HepG2 (cell line): ENCODE results near the gene NECAP2. TPM values are rescaled to one million over a fixed set of nuclear protein-coding genes. Genes with fewer than 3 reads are reported as not detected.

Source experiments
- DPF2 ChIP-seq: sonication (generic); formaldehyde crosslinking; IDR thresholded peaks from 2 replicates; pipeline ENCODE4 v1.4.0; 2020; ENCODE audit warnings: mild to moderate bottlenecking, low read depth, missing genetic modification reagents, borderline replicate concordance
- FLYWCH1 ChIP-seq: sonication (generic); formaldehyde crosslinking; IDR thresholded peaks from 2 replicates; pipeline ENCODE4 v1.8.1; 2023; ENCODE audit warnings: mild to moderate bottlenecking, missing genetic modification reagents
- FOXM1 ChIP-seq: sonication (generic); formaldehyde crosslinking; IDR thresholded peaks from 2 replicates; pipeline ENCODE4 v1.5.0; 2020; ENCODE audit warnings: missing genetic modification reagents
- HDAC2 ChIP-seq: sonication (generic); formaldehyde crosslinking; IDR thresholded peaks from 2 replicates; pipeline ENCODE4 v1.4.0; 2020; ENCODE audit warnings: missing genetic modification reagents
- HDAC6 ChIP-seq: fragments of 200-600 bp; sonication (generic); IDR thresholded peaks from 2 replicates; pipeline ENCODE4 v1.7.0; 2017; ENCODE audit warnings: mild to moderate bottlenecking, antibody characterized with exemption, low read length, low read depth
- HOXA9 ChIP-seq: sonication (generic); formaldehyde crosslinking; IDR thresholded peaks from 2 replicates; pipeline ENCODE4 v1.8.1; 2022; ENCODE audit warnings: missing genetic modification reagents, mild to moderate bottlenecking, moderate library complexity, borderline replicate concordance
- MTA1 ChIP-seq: sonication (generic); formaldehyde crosslinking; IDR thresholded peaks from 2 replicates; pipeline ENCODE4 v1.4.0; 2020; ENCODE audit warnings: missing genetic modification reagents, mild to moderate bottlenecking, borderline replicate concordance
- NCOR1 ChIP-seq: fragments of 200-600 bp; sonication (generic); IDR thresholded peaks from 2 replicates; pipeline ENCODE4 v1.7.0; 2017; ENCODE audit warnings: antibody characterized with exemption, low read length, borderline replicate concordance
- NFE2L2 ChIP-seq: fragments of 150-350 bp; IDR thresholded peaks from 2 replicates; pipeline ENCODE4 v1.6.1; 2014; ENCODE audit warnings: low read length
- PHF20 ChIP-seq: sonication (generic); formaldehyde crosslinking; IDR thresholded peaks from 2 replicates; pipeline ENCODE4 v1.5.0; 2020; ENCODE audit warnings: mild to moderate bottlenecking, missing genetic modification reagents
- SIX4 ChIP-seq: sonication (generic); formaldehyde crosslinking; IDR thresholded peaks from 2 replicates; pipeline ENCODE4 v1.4.0; 2020; ENCODE audit warnings: missing genetic modification reagents
- SNAI1 ChIP-seq: sonication (generic); formaldehyde crosslinking; IDR thresholded peaks from 2 replicates; pipeline ENCODE4 v1.5.0; 2020; ENCODE audit warnings: mild to moderate bottlenecking, missing genetic modification reagents, borderline replicate concordance
- TOPORS ChIP-seq: sonication (generic); formaldehyde crosslinking; IDR thresholded peaks from 2 replicates; pipeline ENCODE4 v1.8.0; 2023; ENCODE audit warnings: mild to moderate bottlenecking, missing genetic modification reagents
- ZBTB42 ChIP-seq: sonication (generic); formaldehyde crosslinking; IDR thresholded peaks from 2 replicates; pipeline ENCODE4 v1.5.0; 2020; ENCODE audit warnings: mild to moderate bottlenecking, missing genetic modification reagents
- ZFP82 ChIP-seq: sonication (generic); formaldehyde crosslinking; IDR thresholded peaks from 2 replicates; pipeline ENCODE4 v1.5.1; 2020; ENCODE audit warnings: mild to moderate bottlenecking, missing genetic modification reagents, borderline replicate concordance
- ZNF350 ChIP-seq: sonication (generic); formaldehyde crosslinking; IDR thresholded peaks from 2 replicates; pipeline ENCODE4 v1.4.0; 2020; ENCODE audit warnings: mild to moderate bottlenecking, low read depth, missing genetic modification reagents, borderline replicate concordance
- ZNF724P ChIP-seq: sonication (generic); formaldehyde crosslinking; IDR thresholded peaks from 2 replicates; pipeline ENCODE4 v1.8.0; 2022; ENCODE audit warnings: missing genetic modification reagents, borderline replicate concordance
- ZNF746 ChIP-seq: sonication (generic); formaldehyde crosslinking; IDR thresholded peaks from 2 replicates; pipeline ENCODE4 v1.8.0; 2022; ENCODE audit warnings: mild to moderate bottlenecking, missing genetic modification reagents
- ZNF788 ChIP-seq: sonication (generic); formaldehyde crosslinking; IDR thresholded peaks from 2 replicates; pipeline ENCODE4 v1.5.0; 2020; ENCODE audit warnings: mild to moderate bottlenecking, missing genetic modification reagents, borderline replicate concordance
- polyA plus RNA-seq, 8 experiments: library from polyadenylated mRNA; depleted of rRNA in 3 of 8; stranded (reverse) in 7 of 8; unstranded in 1 of 8; fragments of >200 nt; fragmentation: Illumina TruSeq in 4 of 8; extraction: Trizol in 4 of 8; gene quantifications; 2 replicates each; pipeline versions ENCODE4 v1.2.1 to v1.2.3, GENCODE V29; 2011 to 2016; ENCODE audit warnings: low read depth in 4 of 8, missing spikeins in 1 of 8, mixed read lengths in 1 of 8; ENCODE audit not compliant: insufficient read depth in 1 of 8
- total RNA-seq, 5 experiments: library from RNA; depleted of rRNA; stranded (reverse); fragments of >200 nt; fragmentation: Illumina TruSeq; extraction: Trizol; gene quantifications; 2 replicates each; pipeline ENCODE4 v1.2.3, GENCODE V29; 2016; ENCODE audit warnings: low read depth in 1 of 5
- TF ChIP-seq, protein P1 (sequence below): sonication (generic); formaldehyde crosslinking; IDR thresholded peaks from 2 replicates; pipeline ENCODE4 v1.5.0; 2020; ENCODE audit warnings: mild to moderate bottlenecking, missing genetic modification reagents, moderate library complexity
- TF ChIP-seq, protein P2 (sequence below): sonication (generic); formaldehyde crosslinking; IDR thresholded peaks from 2 replicates; pipeline ENCODE4 v1.5.0; 2020; ENCODE audit warnings: mild to moderate bottlenecking, missing genetic modification reagents
- TF ChIP-seq, protein P3 (sequence below): sonication (generic); formaldehyde crosslinking; IDR thresholded peaks from 2 replicates; pipeline ENCODE4 v1.4.0; 2020; ENCODE audit warnings: low read depth, missing genetic modification reagents

NECAP2 gene
- total and polyA plus RNA-seq, 2 of the 13 experiments (the other 11 are each of a cell fraction or from before 2014, with no cell fraction given): 38.5 to 52.3 TPM

DNA sequence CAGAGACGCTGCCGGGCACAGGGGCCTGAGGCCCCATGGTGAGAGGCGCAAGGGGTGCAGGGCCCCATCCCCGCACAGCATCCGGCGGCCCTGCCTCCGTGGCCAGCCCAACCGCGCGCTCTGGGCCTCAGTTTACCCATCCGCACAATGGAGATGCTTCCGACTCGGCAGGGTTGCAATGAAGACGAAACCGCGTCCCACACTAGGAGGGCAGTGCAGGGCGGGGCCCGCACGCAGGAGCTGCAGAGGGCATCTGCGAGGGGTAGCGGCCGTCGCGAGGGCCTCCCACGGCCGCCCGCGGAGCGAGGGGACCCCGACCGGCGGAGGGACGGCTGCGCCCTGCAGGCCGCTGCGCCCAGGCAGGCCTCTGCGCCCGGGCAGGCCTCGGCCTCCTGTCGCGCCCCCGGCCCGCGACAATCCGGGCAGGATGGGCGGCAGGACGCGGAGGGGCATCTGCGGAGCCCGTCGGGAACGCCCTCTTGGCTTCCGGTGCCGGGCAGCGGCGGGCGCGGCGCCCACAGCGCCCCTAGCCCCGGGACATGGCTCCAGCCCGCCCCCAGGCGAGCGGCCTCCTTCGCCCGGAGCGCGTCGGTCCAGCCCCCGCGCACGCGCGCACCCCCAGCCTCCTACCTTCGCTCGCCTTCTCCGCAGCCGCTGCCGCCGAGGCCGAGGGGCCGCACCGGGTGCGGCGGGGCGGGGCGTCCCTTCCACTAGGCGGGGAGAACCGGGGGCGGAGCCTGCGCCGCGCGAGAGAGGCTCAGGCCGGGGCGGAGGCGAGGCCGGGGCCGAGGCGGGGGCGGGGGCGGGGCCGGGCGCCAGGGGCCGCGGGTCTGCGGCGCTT lies 58.3 kb downstream of the NECAP2 start (continued):
- TF ChIP-seq, protein P1, sequence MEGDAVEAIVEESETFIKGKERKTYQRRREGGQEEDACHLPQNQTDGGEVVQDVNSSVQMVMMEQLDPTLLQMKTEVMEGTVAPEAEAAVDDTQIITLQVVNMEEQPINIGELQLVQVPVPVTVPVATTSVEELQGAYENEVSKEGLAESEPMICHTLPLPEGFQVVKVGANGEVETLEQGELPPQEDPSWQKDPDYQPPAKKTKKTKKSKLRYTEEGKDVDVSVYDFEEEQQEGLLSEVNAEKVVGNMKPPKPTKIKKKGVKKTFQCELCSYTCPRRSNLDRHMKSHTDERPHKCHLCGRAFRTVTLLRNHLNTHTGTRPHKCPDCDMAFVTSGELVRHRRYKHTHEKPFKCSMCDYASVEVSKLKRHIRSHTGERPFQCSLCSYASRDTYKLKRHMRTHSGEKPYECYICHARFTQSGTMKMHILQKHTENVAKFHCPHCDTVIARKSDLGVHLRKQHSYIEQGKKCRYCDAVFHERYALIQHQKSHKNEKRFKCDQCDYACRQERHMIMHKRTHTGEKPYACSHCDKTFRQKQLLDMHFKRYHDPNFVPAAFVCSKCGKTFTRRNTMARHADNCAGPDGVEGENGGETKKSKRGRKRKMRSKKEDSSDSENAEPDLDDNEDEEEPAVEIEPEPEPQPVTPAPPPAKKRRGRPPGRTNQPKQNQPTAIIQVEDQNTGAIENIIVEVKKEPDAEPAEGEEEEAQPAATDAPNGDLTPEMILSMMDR: peak; percentile 61
- TF ChIP-seq TOPORS (CRISPR knock-in tag) (no peak), NCOR1 (no peak), ZNF724P (CRISPR knock-in tag) (no peak), HDAC2 (no peak), PHF20 (peak; percentile 67), ZNF788 (CRISPR knock-in tag) (peak; percentile 30; the same call in 1 of the 2 replicates), DPF2 (CRISPR knock-in tag) (no peak), ZNF746 (CRISPR knock-in tag) (no peak), NFE2L2 (no peak), ZBTB42 (no peak), ZNF350 (CRISPR knock-in tag) (no peak), FOXM1 (CRISPR knock-in tag) (no peak), SIX4 (no peak), SNAI1 (CRISPR knock-in tag) (no peak), FLYWCH1 (CRISPR knock-in tag) (no peak), MTA1 (CRISPR knock-in tag) (peak; percentile 73; the same call in 1 of the 2 replicates), ZFP82 (CRISPR knock-in tag) (no peak), HOXA9 (CRISPR knock-in tag) (no peak), HDAC6 (no peak)
- TF ChIP-seq, protein P2, sequence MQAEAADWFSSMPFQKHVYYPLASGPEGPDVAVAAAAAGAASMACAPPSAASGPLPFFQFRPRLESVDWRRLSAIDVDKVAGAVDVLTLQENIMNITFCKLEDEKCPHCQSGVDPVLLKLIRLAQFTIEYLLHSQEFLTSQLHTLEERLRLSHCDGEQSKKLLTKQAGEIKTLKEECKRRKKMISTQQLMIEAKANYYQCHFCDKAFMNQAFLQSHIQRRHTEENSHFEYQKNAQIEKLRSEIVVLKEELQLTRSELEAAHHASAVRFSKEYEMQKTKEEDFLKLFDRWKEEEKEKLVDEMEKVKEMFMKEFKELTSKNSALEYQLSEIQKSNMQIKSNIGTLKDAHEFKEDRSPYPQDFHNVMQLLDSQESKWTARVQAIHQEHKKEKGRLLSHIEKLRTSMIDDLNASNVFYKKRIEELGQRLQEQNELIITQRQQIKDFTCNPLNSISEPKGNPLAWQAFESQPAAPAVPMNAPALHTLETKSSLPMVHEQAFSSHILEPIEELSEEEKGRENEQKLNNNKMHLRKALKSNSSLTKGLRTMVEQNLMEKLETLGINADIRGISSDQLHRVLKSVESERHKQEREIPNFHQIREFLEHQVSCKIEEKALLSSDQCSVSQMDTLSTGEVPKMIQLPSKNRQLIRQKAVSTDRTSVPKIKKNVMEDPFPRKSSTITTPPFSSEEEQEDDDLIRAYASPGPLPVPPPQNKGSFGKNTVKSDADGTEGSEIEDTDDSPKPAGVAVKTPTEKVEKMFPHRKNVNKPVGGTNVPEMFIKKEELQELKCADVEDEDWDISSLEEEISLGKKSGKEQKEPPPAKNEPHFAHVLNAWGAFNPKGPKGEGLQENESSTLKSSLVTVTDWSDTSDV: no peak; the same call in 1 of the 2 replicates
- TF ChIP-seq, protein P3, sequence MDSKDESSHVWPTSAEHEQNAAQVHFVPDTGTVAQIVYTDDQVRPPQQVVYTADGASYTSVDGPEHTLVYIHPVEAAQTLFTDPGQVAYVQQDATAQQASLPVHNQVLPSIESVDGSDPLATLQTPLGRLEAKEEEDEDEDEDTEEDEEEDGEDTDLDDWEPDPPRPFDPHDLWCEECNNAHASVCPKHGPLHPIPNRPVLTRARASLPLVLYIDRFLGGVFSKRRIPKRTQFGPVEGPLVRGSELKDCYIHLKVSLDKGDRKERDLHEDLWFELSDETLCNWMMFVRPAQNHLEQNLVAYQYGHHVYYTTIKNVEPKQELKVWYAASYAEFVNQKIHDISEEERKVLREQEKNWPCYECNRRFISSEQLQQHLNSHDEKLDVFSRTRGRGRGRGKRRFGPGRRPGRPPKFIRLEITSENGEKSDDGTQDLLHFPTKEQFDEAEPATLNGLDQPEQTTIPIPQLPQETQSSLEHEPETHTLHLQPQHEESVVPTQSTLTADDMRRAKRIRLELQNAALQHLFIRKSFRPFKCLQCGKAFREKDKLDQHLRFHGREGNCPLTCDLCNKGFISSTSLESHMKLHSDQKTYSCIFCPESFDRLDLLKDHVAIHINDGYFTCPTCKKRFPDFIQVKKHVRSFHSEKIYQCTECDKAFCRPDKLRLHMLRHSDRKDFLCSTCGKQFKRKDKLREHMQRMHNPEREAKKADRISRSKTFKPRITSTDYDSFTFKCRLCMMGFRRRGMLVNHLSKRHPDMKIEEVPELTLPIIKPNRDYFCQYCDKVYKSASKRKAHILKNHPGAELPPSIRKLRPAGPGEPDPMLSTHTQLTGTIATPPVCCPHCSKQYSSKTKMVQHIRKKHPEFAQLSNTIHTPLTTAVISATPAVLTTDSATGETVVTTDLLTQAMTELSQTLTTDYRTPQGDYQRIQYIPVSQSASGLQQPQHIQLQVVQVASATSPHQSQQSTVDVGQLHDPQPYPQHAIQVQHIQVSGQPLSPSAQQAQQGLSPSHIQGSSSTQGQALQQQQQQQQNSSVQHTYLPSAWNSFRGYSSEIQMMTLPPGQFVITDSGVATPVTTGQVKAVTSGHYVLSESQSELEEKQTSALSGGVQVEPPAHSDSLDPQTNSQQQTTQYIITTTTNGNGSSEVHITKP (CRISPR knock-in tag): no peak
